ENCODE results near the gene RPL6.
A peak's percentile ranks its signal among the peaks of the same experiment; 100 is the strongest.
"Not testable (repeated sequence)": the region's sequence is repeated elsewhere in the genome, so short reads cannot be mapped to it uniquely, and the experiment has no call there.

The RPL6 gene

DNA sequence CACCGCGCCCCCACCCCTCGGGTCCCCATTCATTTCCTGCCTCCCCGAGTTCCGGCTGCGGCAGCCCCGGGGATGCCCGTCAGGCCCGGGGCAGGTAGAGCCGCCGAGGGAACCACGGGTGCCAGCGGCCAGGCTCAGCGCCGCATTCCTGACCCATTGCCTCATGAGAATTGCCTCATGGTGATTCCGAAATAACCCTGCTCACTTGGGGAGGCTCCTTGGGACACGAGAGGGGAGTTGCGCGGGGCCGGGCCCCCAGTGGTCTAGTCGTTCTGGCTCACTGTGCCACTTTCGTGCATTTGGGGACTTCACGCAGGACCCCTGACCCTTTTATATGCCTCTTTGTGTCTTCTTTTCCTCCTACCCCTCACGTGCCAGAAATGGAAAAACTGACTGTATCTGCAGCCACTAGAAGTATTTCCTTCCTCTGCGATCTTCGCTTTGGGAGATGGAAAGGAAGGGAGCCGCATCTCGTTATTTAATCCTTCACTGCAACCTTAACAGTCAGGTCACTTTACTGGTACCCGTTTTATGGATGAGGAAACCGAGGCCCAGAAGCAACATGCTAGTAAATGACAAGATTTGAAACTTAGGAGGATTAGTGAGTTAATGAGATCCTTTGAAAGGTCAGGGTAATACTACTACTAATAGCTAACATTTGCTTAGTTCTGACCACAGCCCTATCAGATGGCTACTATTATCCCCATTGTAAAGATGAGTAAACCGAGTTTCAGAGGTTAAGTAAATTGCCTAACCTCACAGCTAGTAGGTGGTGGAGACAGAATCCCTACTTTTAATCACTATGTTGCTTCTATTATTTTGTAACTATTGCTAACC lies 10.1 kb upstream of the RPL6 start:
- peak; percentile 82 for DNase-seq

- peak; percentile 86 for DNase-seq
These were observed 9.3 kb upstream of the RPL6 start, which contains the start of gene PTPN11 for GRCh38 chr12:112418608-112419296. Gene PTPN11 (plus strand): TSS chr12:112418947. CDS start chr12:112419112, 165 bp downstream.

DNA sequence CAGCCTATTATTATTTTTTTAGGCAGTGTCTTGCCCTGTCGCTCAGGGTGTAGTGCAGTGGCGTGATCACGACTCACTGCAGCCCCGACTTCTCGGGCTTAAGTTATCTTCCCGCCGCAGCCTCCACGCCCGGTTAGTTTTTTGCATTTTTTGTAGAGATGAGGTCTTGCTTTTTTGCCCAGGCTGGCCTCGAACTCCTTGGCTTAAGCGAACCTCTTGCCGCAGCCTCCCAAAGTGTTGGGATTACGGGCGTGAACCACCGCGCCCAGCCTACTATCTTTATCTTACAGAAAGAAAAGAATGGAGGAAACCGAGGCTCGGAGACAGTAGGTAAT lies 8.8 kb upstream of the RPL6 start:
- DNase-seq = peak; percentile 7

GRCh38 chr12:112415457-112415856 lies 6.1 kb upstream of the RPL6 start:
- not testable (repeated sequence) for DNase-seq

DNA sequence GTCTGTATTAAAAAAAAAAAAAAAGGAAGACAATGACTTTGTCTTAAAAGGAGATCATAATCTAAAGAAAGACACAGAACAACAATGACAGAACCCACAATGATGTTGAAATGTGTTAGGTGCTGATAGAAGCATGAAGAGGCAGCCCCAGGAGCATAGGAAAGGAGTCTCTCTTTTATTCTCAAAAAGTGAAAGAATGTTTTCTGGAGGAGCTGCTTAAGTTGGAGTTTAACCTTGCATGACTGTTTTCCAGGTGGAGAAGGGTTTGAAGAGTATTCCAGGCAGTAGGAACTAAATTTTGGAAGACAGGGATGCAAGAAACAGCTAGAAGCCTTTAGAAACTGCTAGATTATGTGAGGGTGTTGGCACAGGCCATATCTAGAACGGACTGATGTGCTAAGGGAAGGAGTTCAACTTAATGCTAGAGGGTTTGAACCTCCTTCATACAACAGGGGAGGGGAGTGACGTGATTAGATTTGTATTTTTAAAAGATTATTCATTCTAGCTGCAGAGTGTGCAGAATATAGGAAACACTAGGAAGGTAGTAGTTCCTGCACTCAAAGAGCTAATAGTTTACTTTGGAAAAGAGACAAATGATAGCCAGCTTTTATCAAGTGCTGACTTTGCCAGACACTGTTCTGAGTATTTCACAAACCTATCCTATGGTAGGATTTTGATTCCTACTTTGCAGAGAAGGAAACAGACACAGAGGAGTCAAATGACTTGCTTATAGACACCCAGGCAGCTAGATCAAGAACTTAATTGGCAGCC lies 4.6 kb upstream of the RPL6 start:
- DNase-seq = no peak

DNA sequence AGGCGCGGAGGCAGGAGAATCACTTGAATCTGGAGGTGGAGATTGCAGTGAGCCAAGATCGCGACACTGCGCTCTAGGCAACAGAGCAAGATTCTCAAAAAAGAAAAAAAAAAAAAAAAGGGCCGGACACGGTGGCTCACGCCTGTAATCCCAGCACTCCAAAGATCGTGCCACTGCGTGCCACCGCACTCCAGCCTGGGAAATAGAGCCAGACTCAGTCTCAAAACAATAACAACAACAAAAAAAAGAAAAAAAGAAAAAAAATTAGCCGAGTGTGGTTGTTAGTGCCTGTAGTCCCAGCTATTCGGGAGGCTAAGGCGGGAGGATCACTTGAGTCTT lies 470 bp upstream of the RPL6 start:
- DNase-seq = no peak

- DNase-seq = no peak
These were observed 784 bp downstream of the RPL6 start for GRCh38 chr12:112408621-112409020.

DNA sequence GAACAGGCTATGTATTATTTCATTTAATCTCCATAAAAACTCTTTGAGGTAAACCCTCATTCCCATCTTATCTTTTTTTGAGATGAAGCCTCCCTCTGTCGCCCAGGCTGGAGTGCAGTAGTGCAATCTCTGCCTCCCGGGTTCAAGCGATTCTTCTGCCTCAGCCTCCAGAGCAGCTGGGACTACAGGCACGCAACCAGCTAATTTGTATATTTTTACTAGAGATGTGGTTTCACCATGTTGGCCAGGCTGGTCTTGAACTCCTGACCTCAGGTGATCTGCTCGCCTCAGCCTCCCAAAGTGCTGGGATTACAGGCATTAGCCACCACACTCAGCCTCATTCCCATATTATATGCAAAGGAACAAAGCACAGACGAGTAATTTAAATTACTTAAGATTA lies 1.7 kb downstream of the RPL6 start:
- not testable (repeated sequence) for DNase-seq

GRCh38 chr12:112406519-112407488 lies 2.6 kb downstream of the RPL6 start:
- no peak for DNase-seq

DNA sequence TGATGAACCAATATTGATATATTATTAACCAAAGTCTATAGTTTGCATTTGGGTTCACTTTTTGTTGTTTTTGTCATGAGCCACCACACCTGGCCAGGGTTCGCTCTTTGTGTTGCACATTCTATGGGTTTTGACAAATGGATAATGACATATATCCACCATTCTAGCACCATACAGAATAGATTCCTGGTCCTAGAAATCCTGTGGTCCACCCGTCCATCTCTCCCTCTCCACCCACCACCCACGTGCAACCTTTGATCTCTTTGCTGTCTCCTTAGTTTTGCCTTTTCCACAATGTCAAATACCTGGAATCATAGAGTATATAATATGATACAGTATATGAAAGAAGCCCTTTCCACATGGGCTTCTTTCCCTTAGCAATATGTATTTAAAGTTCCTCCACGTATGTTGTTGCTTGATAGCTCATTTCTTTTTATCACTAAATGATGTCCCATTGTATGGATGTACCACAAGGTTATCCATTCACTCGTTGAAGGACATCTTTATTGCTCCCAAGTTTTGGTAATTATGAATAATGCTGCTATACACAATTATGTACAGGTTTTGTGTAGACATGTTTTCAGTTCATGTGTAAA lies 7.4 kb downstream of the RPL6 start:
- DNase-seq = no peak

GRCh38 chr12:112401054-112401453 lies 8.4 kb downstream of the RPL6 start:
- no peak for DNase-seq

DNA sequence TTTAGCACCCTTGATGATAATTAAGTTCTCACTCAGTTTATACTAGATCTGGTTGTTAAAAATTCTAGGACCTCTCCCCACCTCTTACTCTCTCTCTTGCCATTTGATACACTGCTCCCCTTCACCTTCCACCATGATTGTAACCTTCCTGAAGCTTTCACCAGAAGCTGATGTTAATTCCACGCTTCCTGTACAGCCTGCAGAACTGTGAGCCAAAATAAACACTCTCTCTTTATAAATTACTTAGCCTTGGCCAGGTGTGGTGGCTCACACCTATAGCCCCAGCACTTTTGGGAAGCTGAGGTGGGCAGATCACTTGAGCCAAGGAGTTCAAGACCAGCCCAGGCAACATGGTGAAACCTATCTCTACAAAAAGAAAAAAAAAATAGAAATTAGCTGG lies 16.1 kb downstream of the RPL6 start:
- DNase-seq = no peak

DNA sequence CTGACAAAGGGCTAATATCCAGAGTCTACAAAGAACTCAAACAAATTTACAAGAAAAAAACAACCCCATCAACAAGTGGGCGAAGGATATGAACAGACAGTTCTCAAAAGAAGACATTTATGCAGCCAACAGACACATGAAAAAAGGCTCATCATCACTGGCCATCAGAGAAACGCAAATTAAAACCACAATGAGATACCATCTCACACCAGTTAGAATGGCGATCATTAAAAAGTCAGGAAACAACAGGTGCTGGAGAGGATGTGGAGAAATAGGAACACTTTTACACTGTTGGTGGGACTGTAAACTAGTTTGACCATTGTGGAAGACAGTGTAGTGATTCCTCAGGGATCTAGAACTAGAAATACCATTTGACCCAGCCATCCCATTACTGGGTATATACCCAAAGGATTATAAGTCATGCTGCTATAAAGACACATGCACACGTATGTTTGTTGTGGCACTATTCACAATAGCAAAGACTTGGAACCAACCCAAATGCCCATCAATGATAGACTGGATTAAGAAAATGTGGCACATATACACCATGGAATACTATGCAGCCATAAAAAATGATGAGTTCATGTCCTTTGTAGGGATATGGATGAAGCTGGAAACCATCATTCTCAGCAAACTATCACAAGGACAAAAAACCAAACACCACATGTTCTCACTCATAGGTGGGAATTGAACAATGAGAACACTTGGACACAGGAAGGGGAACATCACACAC lies 19.3 kb downstream of the RPL6 start:
- DNase-seq = not testable (repeated sequence)

GRCh38 chr12:112389228-112389627 lies 20.2 kb downstream of the RPL6 start:
- no peak for DNase-seq

GRCh38 chr12:112386726-112387125 lies 22.7 kb downstream of the RPL6 start:
- DNase-seq = peak; percentile 28

DNA sequence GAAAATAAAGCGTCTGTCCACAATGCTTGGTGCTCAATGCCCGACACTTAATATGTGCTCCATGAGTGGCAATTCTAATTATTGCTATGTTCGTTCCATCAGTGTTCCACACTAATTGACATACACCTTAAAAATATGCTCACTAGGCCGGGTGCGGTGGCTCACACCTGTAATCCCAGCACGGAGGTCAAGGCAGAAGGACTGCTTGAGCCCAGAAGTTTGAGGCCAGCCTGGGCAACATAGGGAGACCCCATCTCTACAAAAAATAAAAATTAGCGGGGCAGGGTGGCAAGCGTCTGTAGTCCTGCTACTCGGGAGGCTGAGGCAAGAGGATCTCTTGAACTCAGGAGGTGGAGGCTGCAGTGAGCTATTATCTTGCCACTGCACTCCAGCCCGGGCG lies 26.5 kb downstream of the RPL6 start:
- no peak for DNase-seq

- peak; percentile 85 for DNase-seq
These were observed 27.3 kb downstream of the RPL6 start, which contains the start of gene HECTD4 for GRCh38 chr12:112381883-112382796. Gene HECTD4 (minus strand): TSS chr12:112382431. CDS start chr12:112382128, 303 bp downstream.

DNA sequence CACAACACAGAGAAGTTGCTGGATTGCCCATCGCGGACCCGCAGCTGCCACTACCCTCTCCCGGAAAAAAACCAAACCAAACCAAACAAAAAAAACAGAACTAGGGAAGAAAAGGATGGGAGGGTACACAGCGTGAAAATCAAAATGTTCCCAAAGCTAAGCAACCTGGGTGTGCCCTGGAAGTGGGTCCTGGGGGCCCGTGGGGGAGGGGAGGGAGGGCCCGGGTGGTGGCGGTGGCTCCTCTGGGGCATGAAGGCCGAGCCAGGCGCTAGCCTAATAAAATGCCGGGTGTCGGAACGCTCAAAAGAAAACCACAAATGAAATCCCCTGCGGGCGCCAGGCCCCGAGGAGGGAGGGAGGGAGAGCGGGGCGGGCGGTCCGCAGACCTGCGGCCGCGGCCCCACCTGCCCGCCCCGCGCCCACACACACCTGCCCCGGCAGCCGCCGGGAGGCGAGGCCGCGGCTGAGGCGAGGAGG lies 28.0 kb downstream of the RPL6 start:
- no peak for DNase-seq

DNA sequence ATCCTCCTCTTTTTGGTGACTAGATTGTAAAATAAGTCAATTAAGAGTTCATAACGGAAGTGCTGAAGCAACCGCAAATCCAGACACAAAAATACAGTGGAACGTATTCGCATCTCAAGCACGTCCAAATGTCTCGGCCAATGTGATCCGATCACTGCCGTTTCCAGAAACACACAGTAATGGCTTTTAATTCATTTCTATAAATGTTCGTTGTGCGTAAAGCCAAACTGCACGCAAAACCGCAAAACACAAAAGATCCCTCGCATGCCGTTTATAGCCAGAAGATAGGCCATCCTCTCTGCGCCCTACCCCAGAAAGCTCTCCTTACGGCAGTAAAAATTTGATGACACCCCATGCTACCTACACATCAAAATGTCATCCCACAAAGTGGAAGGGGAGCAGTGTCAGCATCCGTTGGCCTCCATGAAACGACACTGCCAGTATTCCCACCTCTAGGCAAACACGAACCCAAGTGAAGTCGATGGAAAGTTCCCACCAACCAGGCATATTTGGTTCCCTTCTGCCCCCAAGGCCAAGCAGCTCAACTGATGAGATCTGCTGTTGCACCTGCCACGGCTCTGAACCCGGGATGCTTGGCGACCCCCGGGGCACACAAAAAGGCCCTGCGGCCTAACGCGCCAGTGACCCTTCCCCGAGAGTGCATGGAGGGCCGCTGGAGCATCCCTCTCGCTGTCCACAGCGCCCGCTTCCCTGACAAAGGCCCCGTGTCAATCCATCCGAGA lies 28.6 kb downstream of the RPL6 start:
- DNase-seq = no peak

All from fibroblast of skin of scalp (primary cell).